ENCODE measurements around the gene DENND1C.
"Not testable (repeated sequence)": the region's sequence is repeated elsewhere in the genome, so short reads cannot be mapped to it uniquely, and the experiment has no call there.

DENND1C gene

GRCh38 chr19:6451583-6452222 lies 29.9 kb downstream of the DENND1C start:
- DNase-seq: no peak

GRCh38 chr19:6450166-6450565 lies 31.4 kb downstream of the DENND1C start:
- DNase-seq: no peak

DNA sequence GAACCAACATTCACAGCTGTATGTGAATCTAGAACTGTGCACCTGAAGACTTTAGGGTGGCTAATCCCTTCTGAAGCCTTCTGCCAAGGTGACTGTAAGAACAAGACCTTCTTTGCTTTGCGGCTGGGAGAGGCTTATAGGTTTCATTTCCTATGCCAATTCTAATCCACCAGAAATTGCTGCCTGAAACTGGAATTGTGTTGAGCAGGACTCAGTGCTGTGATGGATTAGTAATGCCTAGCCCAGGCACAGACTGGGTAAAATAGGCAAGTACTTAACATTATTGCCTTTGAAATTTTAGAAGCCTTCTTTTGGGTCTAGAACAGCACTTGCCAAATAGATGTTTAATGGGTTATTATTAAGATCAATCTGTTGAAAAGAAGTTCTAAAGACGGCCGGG lies 33.5 kb downstream of the DENND1C start:
- no peak for DNase-seq

- DNase-seq: no peak
Observed at GRCh38 chr19:6446452-6446851, 35.1 kb downstream of the DENND1C start.

DNA sequence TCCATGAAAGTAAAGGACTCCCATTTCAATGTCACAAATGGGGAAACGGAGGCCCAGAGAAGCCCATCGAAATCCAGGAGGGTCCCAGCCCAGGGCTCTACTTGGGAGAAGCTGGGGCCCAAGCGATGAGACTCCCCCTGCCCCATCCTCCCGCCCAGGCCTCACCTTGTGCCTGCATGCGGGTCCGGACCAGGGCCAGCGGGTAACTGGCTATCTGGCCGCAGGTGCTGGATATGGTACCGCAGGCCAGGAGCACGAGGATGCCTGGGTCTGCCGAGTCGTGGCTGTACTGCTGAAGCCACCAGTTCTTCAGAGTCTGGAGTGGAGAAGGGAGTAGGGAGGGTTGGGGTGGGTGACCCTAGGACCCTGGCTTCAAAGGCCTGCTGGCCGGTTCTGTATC lies 37.6 kb downstream of the DENND1C start:
- no peak for DNase-seq

- DNase-seq: no peak
Observed at GRCh38 chr19:6442087-6442688, 39.4 kb downstream of the DENND1C start.

GRCh38 chr19:6440905-6441304 lies 40.7 kb downstream of the DENND1C start:
- no peak for DNase-seq

GRCh38 chr19:6439743-6440142 lies 41.8 kb downstream of the DENND1C start:
- DNase-seq: no peak

- DNase-seq: no peak
Observed at GRCh38 chr19:6433663-6434062, 47.9 kb downstream of the DENND1C start, which contains the start of gene SLC25A41. Gene SLC25A41 (minus strand): TSS chr19:6433763. CDS start chr19:6433693, 70 bp downstream.

- DNase-seq: no peak
Observed at GRCh38 chr19:6433165-6433564, 48.4 kb downstream of the DENND1C start.

- no peak for DNase-seq
Observed at GRCh38 chr19:6431891-6432290, 49.7 kb downstream of the DENND1C start.

DNA sequence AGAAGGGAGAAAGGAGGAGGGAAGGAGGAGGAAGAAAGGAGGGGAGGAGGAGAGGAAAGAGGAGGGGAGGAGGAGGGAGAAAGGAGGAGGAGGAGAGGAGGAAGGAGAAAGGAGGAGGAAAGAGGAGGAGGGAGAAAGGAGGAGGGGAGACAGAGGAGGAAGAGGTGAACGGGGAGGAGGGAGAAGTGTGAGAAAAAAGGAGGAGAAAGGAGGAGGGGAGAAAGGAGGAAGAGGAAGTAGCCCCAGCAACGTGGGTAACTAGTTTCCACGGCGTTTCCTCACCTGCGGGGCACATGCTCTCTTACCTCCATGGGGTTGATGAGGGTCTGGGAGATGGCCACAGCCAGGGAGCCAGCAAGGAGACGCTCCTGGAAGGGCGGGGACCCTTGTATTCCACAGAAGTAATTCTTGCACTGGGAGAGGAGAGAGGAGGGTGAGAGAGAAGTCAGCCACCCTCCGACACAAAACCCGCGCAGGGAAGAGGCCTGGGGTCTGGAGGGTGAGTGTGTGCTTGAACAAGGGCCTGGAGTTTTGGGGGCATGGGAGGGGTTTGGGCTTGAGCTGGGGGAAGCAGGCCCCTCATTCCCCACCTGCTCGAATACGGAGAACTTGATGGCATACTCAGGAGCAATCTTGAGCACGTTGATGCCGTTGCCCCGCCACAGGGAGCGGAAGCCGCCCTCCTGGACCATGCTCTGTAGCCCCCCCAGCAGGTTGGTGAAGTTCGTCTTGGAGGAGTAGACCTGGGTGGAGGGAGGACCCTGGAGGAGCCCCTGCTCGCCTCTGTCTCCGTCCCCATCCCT lies 52.0 kb downstream of the DENND1C start:
- no peak for DNase-seq

- not testable (repeated sequence) for DNase-seq
Observed at GRCh38 chr19:6428692-6429418, 52.7 kb downstream of the DENND1C start.

DNA sequence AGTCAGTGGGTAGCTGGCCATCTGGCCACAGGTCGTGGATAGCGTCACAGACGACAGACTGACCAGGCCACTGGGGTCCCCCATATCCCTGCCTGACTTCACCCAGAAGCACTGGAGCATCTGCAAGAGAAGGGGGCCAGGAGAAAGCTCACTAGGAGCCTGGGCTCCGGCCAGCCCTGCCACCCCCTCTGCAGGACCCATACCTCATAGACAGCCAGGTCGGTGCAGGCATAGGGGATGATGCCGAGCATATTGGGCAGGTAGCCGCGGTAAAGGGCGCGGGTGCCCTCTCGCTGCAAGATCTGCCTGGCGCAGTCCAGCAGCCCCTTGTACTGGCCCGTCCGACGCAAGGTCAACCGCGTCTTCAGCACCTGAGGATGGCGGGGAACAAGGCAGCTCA lies 54.5 kb downstream of the DENND1C start:
- DNase-seq: no peak

GRCh38 chr19:6425732-6426620 lies 55.6 kb downstream of the DENND1C start:
- peak; percentile 61 for DNase-seq

DNA sequence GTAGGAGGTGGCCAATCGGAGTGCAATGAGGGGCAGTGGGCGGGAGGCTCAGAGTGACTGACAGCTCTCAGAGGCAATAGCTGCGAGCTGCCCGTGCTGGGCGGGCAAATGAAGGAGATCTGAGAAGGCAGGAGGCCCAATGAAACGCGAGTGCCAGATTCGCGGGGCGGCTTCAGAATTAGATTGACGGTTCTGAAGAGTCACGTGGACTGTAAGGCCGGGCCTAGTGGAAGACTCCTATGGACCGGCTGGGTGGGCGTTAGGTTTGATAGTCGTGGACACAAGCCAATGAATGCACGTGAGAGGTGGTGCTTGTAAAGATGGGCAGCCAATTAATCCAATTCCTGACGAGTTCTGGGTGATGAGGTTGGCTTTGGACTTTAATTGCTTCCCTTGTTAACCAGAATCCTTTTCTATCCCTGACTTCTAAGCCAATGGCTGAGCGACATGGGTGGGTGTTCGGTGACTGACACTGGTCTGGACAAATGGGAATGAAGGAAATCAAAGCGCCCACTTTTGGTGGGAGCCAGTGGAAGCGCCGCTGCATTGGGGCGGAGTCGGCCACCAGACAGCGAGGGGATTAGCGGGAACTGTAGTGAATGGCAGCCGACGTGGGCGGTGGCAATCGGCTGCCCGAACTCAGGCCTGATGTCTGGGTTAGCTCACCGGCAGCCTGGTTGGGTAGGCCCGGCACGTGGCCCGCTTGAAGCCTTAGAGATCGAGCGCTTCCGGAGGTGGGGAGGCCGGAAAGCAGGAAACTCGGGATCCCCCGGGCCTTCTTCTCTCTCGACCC lies 56.5 kb downstream of the DENND1C start:
- peak; percentile 100 for DNase-seq

DNA sequence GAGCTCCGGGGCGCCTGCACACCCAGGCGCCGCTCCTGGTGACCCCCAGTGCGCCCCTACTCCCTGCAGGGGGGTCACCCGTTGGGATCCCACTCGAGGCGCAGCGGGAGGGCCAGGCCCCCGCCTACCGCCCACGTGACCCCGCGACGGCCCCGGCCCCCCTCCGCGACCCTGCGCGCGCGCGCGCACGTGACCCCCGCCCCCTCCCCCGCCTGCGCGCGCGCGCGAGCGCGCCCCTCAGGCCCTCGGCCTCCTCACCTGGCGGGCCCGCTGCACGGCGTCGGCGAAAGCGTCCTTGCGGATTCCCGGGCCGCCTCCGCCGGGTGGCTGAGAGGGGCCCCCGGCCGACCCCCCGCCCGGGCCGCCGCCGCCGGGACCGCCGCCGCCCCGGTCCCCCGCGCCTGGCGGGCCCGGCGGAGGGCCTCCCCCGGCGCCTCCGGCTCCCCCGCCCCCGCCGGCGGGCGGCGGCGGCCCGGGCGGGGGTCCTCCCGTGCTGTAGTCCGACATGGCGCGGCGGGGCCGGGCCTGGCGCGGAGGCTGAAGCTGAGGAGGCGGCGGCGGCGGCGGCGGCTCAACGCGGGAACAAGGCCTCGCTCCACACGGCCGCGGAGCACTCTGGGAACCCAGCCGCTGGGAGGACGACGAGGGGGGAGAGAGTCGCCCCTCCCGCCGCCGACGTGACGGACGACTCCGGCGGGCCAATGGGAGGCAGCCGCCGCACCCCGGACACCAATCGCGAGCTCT lies 57.2 kb downstream of the DENND1C start, which contains the start of gene KHSRP:
TSS of gene KHSRP (minus strand) at position 617 of the 744 bp plus-strand sequence. CDS start at position 507, 110 bp downstream.
- no peak for DNase-seq

- no peak for DNase-seq
Observed at GRCh38 chr19:6423499-6424194, 57.9 kb downstream of the DENND1C start.

GRCh38 chr19:6421075-6422014 lies 60.2 kb downstream of the DENND1C start:
- DNase-seq: no peak
